VCaP (cell line): ENCODE measurements around the gene HELZ2.
"Not testable (repeated sequence)": the region's sequence is repeated elsewhere in the genome, so short reads cannot be mapped to it uniquely, and the experiment has no call there.

ENCODE experiments used
- H3K27ac ChIP-seq: fragments of 450-650 bp; 2 replicates; pipeline ENCODE4 v1.5.1; 2017
- TF ChIP-seq, protein P1 (sequence below): fragments of 450-650 bp; conservative IDR thresholded peaks from 2 replicates; pipeline ENCODE4 v1.5.1; 2017; ENCODE audit warnings: mild to moderate bottlenecking, moderate library complexity

The HELZ2 gene

GRCh38 chr20:63606686-63607085 is 32.6 kb upstream of the HELZ2 start:
- TF ChIP-seq, protein P1, sequence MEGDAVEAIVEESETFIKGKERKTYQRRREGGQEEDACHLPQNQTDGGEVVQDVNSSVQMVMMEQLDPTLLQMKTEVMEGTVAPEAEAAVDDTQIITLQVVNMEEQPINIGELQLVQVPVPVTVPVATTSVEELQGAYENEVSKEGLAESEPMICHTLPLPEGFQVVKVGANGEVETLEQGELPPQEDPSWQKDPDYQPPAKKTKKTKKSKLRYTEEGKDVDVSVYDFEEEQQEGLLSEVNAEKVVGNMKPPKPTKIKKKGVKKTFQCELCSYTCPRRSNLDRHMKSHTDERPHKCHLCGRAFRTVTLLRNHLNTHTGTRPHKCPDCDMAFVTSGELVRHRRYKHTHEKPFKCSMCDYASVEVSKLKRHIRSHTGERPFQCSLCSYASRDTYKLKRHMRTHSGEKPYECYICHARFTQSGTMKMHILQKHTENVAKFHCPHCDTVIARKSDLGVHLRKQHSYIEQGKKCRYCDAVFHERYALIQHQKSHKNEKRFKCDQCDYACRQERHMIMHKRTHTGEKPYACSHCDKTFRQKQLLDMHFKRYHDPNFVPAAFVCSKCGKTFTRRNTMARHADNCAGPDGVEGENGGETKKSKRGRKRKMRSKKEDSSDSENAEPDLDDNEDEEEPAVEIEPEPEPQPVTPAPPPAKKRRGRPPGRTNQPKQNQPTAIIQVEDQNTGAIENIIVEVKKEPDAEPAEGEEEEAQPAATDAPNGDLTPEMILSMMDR, result no peak
- H3K27ac ChIP-seq, result no peak overlapping the region

DNA sequence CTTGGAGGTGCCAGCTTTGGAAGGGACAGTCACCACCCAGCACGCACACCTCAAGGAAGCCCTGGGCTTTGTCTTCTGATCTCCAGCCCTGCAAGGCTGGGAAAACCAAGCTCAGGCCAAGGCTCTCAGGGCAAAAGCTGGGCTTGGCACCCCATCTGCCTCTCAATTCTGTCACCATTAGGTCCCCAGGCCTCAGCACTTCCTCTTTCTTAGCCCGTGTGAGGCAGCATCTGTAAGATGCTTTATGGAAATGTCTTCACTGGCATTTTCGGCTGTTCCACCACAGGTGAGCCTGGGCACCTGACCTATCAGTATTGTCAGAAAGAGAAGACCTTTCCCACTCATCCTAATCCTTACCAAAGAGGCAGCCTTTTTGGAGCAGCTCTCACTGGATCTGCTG is 28.3 kb upstream of the HELZ2 start:
- TF ChIP-seq, protein P1, result no peak
- H3K27ac ChIP-seq, result no peak overlapping the region

DNA sequence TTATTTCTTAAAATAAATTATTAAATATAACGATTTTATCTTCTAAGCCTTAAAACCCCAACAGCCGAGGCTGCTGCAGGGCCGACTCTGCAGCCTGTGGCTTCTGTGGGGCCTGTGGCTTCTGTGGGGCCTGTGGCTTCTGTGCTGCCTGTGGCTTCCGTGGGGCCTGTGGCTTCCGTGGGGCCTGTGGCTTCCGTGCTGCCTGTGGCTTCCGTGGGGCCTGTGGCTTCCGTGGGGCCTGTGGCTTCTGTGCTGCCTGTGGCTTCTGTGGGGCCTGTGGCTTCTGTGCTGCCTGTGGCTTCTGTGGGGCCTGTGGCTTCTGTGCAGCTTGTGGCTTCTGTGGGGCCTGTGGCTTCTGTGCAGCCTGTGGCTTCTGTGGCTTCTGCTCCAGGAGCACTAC is 27.6 kb upstream of the HELZ2 start:
- H3K27ac ChIP-seq, result not testable (repeated sequence)

DNA sequence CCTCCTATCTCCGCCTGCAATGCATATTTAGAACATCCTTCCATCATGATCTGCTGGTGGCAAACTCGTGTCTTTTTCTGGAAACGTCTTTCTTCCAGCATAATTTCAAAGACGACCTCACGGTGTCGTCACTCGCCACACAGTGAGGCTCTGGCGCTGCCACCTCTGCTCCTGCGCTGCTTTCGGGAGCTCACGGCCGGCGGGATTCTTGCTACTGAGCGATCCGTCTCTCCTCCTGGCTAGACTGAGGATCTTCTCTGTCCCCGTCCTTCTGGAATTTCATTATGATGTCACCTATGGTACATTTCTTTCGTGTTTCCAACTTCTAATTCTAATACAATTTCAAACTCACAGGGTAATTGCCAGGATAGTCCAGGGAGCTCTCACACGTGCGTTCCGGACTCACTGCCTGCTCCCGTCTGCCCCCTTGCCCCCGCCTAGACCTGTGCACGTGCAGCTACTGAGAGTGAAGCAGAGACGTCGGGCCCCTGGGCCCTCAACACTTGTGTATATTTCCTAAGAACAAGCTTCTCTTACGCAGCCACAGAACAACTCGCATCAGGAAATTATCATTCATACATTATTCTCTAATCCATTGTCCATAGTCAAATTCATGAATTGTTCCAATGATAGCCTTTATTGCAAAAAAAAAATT is 25.5 kb upstream of the HELZ2 start:
- TF ChIP-seq, protein P1, result no peak
- no peak overlapping the region for H3K27ac ChIP-seq

DNA sequence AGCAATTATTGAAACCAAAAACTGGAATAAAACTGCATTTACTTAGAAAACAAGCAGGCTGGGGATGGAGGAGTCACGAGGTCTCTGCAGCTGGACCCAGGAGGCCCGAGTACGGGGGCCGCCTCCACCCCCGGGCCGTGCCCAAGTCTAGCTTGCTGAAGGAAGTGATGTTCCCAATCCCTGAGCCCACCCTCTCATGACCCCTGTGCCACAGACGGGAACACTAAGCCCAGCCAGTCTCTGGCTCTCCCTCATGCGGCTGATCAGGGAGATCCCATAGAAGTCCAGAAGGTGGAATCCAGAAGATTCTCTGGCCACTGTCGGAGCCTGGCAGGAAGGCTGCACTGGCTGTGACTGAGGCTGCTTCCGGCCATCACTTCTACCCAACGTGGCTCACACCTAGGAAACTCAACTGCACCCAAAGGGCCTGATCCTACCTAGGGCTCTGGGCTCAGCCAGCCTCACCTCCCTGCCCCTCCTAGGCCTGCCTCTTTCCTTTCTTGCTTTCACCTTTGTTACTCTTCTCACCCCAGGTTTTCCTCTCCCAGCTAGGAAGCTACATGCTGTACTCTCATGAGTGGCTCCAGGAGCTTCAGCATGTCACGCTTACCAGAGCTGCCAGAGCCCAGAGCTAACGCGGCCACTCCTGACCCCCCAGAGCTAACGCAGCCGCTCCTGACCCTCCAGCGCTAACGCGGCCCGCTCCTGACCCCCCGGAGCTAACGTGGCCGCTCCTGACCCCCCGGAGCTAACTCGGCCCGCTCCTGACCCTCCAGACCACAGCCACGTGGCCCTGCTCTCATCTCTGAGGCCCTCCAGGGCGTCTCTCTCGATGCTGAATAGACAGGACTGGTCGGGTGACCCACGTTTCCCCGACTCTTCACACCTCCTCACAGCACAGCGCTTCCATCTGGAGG is 24.7 kb upstream of the HELZ2 start:
- TF ChIP-seq, protein P1, result no peak

DNA sequence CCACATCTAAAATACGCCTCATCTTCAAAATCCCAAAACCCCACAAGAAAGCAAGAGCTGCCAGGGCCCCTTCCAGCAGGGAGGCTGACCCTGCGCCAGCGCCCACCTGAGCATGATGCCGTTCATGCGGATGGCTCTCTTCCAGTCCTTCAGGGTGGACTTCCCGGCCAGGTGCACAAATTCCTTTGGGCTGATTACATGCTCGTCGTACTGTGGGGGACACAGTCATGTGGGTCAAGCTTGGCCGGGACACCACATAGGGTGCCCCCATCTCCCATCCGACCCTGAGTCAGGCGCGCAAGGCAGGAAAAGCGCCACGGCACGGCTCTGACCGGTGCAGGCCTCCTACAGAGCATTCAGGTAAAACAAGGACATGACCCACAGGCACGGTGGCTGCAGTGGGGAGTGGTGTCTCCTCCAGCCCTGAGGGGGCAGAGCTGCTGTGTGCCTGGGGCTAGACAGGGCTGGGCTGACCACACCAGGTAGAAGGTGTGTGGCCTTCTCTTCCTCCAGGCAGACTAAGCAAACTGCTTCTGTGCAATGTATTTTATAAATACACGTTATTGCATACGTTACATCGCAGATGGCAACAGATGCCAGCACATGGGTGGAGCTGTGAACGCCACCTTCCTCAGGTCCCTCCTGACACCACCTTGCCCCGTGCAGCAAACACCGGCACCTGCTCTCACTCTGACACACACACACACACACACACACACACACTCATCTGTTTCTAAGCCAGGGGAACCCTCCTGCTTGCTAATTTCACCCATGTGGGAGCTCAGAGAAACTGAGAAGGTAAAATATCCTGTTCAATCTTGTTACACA is 23.8 kb upstream of the HELZ2 start:
- H3K27ac ChIP-seq, result no peak overlapping the region; the same call in 1 of the 2 replicates
- TF ChIP-seq, protein P1, result no peak

More for the DNA sequence above, 24.7 kb upstream of the HELZ2 start:
- H3K27ac ChIP-seq, result no peak overlapping the region; the same call in 1 of the 2 replicates

DNA sequence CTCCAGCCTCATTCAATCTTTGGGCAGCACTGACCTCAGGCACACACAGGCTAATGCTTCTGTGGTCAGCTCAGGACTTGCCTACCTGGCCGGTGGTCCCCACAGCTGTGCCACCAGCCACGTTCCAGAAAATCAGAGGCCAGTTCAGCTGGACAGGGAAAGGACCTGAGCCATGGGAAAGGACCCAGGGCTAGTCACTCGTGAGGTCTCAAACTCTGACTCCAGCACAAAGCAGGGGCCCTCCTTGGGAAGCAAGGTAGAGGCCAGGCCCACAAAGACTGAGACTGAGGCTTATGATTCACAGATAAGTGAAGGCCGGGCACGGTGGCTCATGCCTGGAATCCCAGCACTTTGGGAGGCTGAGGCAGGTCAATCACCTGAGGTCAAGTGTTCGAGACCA is 22.4 kb upstream of the HELZ2 start:
- TF ChIP-seq, protein P1, result no peak
- H3K27ac ChIP-seq, result no peak overlapping the region
